GM21447 (cell line): ENCODE measurements around the gene GAGE12J.
"Not testable (repeated sequence)": the region's sequence is repeated elsewhere in the genome, so short reads cannot be mapped to it uniquely, and the experiment has no call there.

Experiments
- ATAC-seq: cut with Tn5 transposase; IDR thresholded peaks from one replicate; pipeline ENCODE4 v1.9.1; 2021; ENCODE audit not compliant: unreplicated experiment

Gene GAGE12J

DNA sequence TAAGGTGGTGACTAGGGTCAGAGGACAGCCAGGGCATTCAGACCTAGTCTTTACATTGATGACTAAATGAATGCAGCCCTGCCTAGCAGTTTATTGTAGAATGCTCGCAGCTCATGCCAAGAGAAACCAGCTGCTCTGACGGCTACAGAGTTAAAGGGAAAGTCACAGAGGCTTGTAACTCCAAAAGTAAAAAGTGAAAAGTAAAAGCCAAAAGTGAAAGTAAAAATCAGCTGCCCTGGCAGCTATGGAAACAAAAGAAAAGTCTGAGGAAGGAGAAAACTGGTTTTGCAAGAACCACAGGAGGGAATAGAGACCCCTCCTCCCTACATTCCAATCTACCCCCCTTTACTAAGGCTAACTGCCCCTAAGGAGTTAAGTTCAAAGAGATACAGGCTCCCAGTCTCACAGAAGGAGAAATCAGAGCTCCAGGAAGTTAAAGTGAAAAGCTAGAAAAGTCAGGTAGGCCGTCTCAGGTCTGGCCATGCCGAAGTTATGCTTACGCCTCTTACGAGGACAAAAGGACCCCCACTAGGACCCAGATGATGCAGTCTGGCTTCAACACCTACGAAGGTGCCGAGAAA lies 12.3 kb upstream of the GAGE12J start:
- no peak for ATAC-seq

DNA sequence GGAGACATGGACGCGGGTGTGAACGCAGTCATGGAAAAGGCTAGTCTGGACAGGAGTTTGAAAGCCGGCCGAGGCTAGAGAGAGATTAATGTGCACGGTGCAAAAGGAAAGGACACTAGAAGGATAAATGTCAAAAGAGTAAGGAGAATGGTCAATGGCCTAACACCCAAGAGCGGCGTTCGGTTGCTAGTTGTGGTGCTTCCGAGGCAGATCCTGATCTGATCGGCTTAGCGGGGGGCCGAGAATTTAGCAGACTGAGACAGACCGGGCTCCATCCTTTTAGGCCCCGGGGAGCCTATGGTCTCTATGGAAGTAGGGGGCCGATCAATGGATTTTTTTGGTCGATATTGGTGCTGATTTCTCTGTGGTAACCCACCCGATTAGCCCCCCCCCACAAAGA lies 11.5 kb upstream of the GAGE12J start:
- no peak for ATAC-seq

DNA sequence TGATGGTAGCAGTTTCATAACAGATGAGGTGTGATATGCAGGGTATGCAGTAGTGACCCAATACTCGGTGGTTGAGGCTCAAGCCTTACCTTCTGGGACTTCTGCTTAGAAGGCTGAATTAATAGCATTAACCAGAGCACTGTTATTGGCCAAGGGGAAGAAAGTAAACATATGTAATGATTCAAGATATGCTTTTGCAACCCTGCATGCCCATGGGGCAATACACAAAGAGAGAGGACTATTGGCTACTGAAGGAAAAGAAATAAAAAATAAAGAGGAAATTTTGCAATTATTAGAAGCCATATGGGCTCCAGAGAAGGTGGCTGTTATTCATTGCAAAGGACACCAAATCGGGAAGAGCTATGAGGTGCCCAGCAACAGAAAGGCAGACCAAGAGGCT lies 9.7 kb upstream of the GAGE12J start:
- ATAC-seq, result no peak

DNA sequence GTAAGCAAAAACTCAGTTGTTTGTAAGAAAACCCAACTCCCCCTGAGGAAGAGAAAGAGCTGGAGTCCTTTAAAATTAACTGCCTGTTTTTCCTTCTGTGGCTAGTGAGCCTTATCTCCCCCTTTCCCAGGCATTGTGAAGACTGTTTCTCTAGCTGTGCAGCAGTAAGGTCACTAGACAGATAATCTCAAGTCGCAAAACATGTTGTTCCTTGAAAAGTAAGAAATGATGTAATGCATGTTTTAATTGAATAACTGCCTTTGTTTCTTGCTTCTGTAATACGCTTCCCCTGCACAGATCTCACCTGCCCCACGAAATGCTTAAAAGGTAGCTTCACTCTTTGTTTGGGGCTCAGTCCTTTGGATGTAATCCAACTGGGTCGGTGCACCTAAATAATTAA lies 5.8 kb upstream of the GAGE12J start:
- no peak for ATAC-seq

DNA sequence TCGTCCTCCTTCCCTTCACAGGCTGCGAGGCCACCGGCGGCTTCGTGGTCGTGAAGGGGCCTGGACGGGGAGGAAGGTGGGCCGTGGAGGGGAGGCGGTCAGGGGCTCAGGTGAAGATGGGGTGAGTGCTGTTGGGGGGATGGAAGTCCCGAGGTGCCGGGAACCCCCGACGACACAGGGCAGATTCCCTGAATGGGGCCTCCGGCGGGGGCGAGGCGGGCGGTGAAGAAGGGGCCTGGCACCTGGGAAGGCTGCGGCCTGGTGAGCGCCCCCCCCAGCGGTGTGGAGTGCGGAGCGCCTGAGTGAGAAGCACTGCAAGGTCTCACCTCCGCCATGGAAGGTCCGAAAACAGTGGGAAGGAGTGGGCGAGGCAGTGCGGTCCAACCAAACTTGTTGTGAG lies 429 bp downstream of the GAGE12J start:
- ATAC-seq, result not testable (repeated sequence)

DNA sequence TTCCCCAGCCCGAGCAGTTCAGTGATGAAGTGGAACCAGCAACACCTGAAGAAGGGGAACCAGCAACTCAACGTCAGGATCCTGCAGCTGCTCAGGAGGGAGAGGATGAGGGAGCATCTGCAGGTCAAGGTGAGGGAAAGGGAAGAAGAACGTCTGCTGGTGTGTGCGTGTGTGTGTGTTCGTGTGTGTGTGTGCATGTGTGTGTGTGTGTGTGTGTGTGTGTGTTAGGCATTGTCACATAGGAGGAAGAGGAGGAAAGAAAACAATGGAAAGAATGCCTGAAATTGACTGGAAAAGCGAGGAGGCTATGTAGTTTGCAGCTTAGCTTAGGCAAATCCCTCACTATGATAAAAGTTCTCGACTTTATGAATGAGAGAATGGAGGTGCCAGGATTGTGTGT lies 1.9 kb downstream of the GAGE12J start:
- not testable (repeated sequence) for ATAC-seq

DNA sequence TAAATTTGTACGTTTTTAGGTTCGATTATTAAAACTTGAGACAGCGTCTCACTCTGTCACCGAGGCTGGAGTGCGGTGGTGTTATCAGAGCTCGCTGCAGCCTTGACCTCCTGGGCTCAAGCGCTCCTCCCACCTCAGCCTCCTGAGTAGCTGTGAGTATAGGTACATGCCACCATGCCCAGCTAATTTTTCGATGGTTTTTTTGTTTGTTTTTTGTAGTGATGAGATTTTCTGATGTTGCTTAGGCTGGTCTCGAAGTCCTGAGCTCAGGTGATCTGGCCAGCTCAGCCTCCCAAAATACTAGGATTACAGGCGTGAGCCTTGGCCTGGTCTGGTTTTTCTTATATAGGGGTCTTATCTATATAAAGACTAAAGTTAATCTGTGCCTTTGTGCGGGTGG lies 8.6 kb downstream of the GAGE12J start:
- ATAC-seq, result not testable (repeated sequence)

DNA sequence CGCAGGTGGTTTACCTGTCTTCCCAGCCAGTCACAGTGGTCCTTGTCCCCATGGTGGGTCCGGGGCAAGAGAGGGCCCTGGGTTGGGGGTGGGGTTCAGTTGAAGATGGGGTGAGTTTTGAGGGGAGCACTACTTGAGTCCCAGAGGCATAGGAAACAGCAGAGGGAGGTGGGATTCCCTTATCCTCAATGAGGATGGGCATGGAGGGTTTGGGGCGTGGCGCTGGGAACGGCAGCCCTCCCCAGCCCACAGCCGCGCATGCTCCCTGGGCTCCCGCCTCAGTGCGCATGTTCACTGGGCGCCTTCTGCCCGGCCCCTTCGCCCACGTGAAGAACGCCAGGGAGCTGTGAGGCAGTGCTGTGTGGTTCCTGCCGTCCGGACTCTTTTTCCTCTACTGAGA lies 9.4 kb downstream of the GAGE12J start, which contains the start of gene GAGE13:
Gene GAGE13 (plus strand): TSS at position 301 of the 400 bp plus-strand sequence. CDS start 1,156 bp downstream, outside the sequence.
- not testable (repeated sequence) for ATAC-seq

DNA sequence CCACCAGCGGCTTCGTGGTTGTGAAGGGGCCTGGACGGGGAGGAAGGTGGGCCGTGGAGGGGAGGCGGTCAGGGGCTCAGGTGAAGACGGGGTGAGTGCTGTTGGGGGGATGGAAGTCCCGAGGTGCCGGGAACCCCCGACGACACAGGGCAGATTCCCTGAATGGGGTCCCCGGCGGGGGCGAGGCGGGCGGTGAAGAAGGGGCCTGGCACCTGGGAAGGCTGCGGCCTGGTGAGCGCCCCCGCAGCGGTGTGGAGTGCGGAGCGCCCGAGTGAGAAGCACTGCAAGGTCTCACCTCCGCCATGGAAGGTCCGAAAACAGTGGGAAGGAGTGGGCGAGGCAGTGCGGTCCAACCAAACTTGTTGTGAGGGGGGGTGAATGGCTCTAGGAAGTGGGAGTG lies 10.0 kb downstream of the GAGE12J start:
- ATAC-seq, result not testable (repeated sequence)

DNA sequence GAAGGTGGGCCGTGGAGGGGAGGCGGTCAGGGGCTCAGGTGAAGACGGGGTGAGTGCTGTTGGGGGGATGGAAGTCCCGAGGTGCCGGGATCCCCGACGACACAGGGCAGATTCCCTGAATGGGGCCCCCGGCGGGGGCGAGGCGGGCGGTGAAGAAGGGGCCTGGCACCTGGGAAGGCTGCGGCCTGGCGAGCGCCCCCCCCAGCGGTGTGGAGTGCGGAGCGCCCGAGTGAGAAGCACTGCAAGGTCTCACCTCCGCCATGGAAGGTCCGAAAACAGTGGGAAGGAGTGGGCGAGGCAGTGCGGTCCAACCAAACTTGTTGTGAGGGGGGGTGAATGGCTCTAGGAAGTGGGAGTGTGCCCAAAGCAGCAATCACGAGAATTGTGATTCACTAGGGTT lies 19.6 kb downstream of the GAGE12J start:
- ATAC-seq, result not testable (repeated sequence)

DNA sequence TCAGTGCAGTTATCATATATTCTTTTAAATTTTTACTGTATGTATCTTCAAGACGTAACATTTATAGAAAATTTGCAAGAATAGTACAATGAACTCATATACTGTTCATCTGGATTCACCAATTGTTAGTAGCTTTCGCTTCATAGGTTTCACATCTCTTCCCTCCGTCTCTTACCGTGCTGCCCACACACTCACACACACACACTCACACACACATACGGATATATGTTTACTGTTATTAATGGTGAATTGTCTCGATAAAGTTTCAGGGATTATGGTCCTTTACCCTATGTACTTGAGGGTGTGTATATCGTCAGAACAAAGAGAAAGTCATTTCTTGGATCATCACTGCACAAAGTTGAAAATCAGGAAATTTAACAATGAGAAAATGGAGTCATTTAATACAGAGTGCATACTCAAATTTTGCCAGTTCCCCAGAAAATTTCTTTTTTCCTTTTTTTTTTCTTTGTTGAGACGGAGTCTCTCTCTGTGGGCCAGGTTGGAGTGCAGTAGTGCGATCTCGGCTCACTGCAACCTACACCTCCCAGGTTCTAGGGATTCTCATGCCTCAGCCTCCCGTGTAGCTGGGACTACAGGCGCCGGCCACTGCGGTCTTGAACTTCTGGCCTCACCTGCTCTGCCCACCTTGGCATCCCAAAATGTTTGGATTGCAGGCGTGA lies 22.8 kb downstream of the GAGE12J start:
- ATAC-seq, result not testable (repeated sequence)

DNA sequence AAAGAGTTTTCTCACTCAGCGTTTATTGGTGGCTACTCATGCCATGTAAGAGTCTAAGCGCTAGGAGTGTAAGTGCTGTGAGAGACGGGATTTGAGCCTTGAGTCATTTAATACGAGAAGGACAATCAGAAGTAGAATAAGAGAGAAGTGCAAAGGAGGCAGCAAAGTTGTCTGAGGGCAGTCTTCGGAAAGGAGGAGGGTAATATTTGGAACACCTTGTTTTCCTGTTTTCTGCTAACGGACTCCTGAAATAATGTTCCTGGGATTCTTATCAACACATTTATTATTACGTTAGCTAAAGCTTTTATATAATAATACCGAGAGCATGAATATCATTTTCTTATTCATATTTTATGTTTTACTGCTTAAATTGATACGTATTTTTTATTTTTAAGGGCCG lies 23.6 kb downstream of the GAGE12J start:
- not testable (repeated sequence) for ATAC-seq

DNA sequence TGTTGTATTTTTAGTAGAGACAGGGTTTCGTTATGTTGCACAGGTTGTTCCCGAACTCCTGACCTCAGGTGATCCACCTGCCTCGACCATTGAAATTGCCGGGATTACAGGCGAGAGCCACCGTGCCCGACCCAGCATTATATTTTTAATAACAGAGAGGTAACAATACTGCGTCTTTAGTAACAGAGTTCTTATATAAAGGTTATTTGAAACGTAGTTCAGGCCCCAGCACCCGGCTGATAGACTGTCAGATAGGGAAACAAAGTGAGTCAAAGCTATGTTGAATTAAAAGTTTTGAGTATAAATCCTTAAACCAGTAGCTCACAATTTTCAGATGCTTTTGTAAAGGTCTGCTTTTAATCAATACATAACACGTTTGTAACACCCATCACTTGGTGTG lies 24.3 kb downstream of the GAGE12J start:
- ATAC-seq, result not testable (repeated sequence)
